Neural cell (in vitro differentiated cells): ENCODE results near the gene LRRC49.

Experiments
- CTCF ChIP-seq: fragments of 450-650 bp; IDR thresholded peaks from 2 replicates; pipeline ENCODE4 v1.5.1; 2014; ENCODE audit warnings: antibody characterized with exemption, mild to moderate bottlenecking, moderate library complexity; ENCODE audit not compliant: poor library complexity, severe bottlenecking
- EZH2 ChIP-seq: fragments of 200-600, 300-800 bp; shearing (Covaris generic), sonication (generic); IDR thresholded peaks from 2 replicates; pipeline ENCODE4 v1.6.1; 2014; ENCODE audit warnings: antibody characterized with exemption, low read length, borderline replicate concordance, mild to moderate bottlenecking; ENCODE audit not compliant: insufficient read depth, poor library complexity, severe bottlenecking
- POLR2AphosphoS5 ChIP-seq: IDR thresholded peaks from 2 replicates; pipeline ENCODE4 v1.6.1; 2012
- SMC3 ChIP-seq: fragments of 450-650 bp; conservative IDR thresholded peaks from 2 replicates; pipeline ENCODE4 v1.6.1; 2014; ENCODE audit warnings: antibody characterized with exemption, mild to moderate bottlenecking, moderate library complexity; ENCODE audit not compliant: poor library complexity

GRCh38 chr15:70936326-70936725 is 43.7 kb downstream of the LRRC49 start:
- no peak for TF ChIP-seq SMC3
- no peak for TF ChIP-seq CTCF
- TF ChIP-seq POLR2AphosphoS5 = no peak
- no peak for TF ChIP-seq EZH2
